Stomach (tissue), 4 donors: ENCODE data around the gene FXYD7.

Source experiments
- EP300 ChIP-seq: sonication (generic); formaldehyde crosslinking; IDR thresholded peaks from one replicate; pipeline ENCODE4 v1.6.1; 2017; ENCODE audit warnings: antibody characterized with exemption
- POLR2A ChIP-seq, 4 donors: fragments of 450-650 bp; IDR thresholded peaks; one replicate each; pipeline ENCODE4 v1.6.1; 2016; ENCODE audit warnings: antibody characterized with exemption in 4 of 4, control low read depth in 2 of 4, mild to moderate bottlenecking in 1 of 4, moderate library complexity in 1 of 4
- POLR2AphosphoS5 ChIP-seq, 3 donors: sonication (generic); formaldehyde crosslinking; IDR thresholded peaks; one replicate each; pipeline ENCODE4 v1.6.1; 2016; ENCODE audit warnings: antibody characterized with exemption in 3 of 3
- TF ChIP-seq, protein P1 (sequence below), 7 experiments: fragments of 450-650 bp in 4 of 7; fragments of 200-600 bp in 3 of 7; sonication (generic) in 3 of 7; IDR thresholded peaks; one replicate each; pipeline ENCODE4 v1.5.1; 2016 to 2019; ENCODE audit warnings: antibody characterized with exemption in 7 of 7, control low read depth in 2 of 7, mild to moderate bottlenecking in 1 of 7

DNA sequence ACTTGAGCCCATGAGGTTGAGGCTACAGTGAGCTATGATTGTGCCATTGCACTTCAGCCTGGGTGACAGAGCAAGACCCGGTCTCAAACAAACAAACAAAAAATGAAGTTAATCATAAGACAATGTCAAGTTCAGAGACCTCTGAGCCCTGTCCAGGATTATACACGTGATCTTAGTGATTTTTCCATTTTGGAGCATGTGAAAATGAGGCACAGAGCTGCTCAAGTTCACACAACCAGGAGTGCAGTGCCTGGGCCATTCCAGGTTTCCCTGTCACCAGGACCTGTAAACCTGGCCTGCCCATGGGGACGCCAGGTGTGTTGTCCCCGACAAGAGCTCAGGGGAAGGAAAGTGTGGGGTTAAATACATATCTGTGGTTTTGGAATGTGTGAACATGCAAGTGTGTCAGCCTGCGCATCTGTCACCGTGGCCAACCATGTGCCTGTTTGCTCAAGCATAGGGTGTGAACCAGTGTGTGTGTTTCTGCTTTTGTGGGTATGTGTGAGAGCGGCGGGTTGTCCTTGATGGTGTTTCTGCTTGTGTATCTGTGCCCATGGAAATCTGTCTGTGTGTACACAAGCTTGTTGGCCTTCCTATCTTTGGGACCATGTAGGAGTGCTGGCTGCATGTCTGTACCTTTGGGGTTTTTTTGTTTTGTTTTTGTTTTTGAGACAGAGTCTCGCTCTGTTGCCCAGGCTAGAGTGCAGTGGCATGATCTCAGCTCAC, 5.9 kb upstream of the FXYD7 start:
- TF ChIP-seq, protein P1, sequence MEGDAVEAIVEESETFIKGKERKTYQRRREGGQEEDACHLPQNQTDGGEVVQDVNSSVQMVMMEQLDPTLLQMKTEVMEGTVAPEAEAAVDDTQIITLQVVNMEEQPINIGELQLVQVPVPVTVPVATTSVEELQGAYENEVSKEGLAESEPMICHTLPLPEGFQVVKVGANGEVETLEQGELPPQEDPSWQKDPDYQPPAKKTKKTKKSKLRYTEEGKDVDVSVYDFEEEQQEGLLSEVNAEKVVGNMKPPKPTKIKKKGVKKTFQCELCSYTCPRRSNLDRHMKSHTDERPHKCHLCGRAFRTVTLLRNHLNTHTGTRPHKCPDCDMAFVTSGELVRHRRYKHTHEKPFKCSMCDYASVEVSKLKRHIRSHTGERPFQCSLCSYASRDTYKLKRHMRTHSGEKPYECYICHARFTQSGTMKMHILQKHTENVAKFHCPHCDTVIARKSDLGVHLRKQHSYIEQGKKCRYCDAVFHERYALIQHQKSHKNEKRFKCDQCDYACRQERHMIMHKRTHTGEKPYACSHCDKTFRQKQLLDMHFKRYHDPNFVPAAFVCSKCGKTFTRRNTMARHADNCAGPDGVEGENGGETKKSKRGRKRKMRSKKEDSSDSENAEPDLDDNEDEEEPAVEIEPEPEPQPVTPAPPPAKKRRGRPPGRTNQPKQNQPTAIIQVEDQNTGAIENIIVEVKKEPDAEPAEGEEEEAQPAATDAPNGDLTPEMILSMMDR (IDR thresholded peaks at IDR 0.05), result no peak
- no peak for TF ChIP-seq EP300
- TF ChIP-seq POLR2A (IDR thresholded peaks at IDR 0.05), result no peak
- no peak for TF ChIP-seq POLR2AphosphoS5 (IDR thresholded peaks at IDR 0.05)
